IMR-90 (cell line): ENCODE data around the gene EIF4A2. TPM values are rescaled to one million over a fixed set of nuclear protein-coding genes. Genes with fewer than 3 reads are reported as not detected.

Source experiments
- ATAC-seq: fragments of 200-7000 bp; cut with Tn5 transposase; 2 replicates; pipeline ENCODE4 v1.9.1; 2020; ENCODE audit warnings: low read depth, mild to moderate bottlenecking, moderate library complexity
- BruUV-seq: library from RNA; stranded (reverse); fragments of 400-500 nt; replicated peaks from 2 replicates; lab custom pipeline; 2021; lab: Mats Ljungman, UMichigan
- CTCF ChIA-PET: fragments of 300-600 bp; formaldehyde crosslinking; extraction: SDS; loops from one replicate; lab custom pipeline; 2021; ENCODE audit warnings: antibody characterized with exemption; lab: Yijun Ruan, JAX
- POLR2A ChIA-PET: fragments of 300-600 bp; sonication (Branson Sonifier 250); formaldehyde crosslinking; loops from one replicate; lab custom pipeline; 2022; ENCODE audit warnings: antibody characterized with exemption; ENCODE audit not compliant: unreplicated experiment; lab: Charles Lee
- DNase-seq: peaks from one replicate; pipeline ENCODE4 v3.0.0; 2013
- H2AFZ ChIP-seq: replicated peaks from 2 replicates; pipeline ENCODE3; 2013; ENCODE audit warnings: low read length, mild to moderate bottlenecking; ENCODE audit not compliant: poor library complexity
- H2AK5ac ChIP-seq: 2 replicates; pipeline ENCODE4 v1.6.1; 2013; ENCODE audit warnings: low read depth, low read length, inconsistent platforms
- H2AK9ac ChIP-seq: replicated peaks from 2 replicates; pipeline ENCODE3; 2013; ENCODE audit warnings: mild to moderate bottlenecking, low read depth, low read length, moderate library complexity; ENCODE audit not compliant: poor library complexity
- H2BK120ac ChIP-seq: 2 replicates; pipeline ENCODE4 v1.6.1; 2013; ENCODE audit warnings: low read depth, low read length, inconsistent platforms
- H2BK15ac ChIP-seq: 3 replicates; pipeline ENCODE4 v1.6.1; 2013; ENCODE audit warnings: low read depth, low read length, inconsistent platforms
- H2BK20ac ChIP-seq: 2 replicates; pipeline ENCODE4 v1.6.1; 2013; ENCODE audit warnings: low read depth, mild to moderate bottlenecking, inconsistent platforms, low read length, moderate library complexity
- H2BK5ac ChIP-seq: 2 replicates; pipeline ENCODE4 v1.6.1; 2013; ENCODE audit warnings: mild to moderate bottlenecking, low read depth, low read length, inconsistent platforms; ENCODE audit not compliant: poor library complexity, severe bottlenecking
- H3K14ac ChIP-seq: replicated peaks from 2 replicates; pipeline ENCODE4 v1.6.1; 2013; ENCODE audit warnings: low read depth, low read length, inconsistent platforms
- H3K18ac ChIP-seq: 2 replicates; pipeline ENCODE4 v1.6.1; 2013; ENCODE audit warnings: low read depth, low read length, control low read depth
- H3K23ac ChIP-seq: 2 replicates; pipeline ENCODE4 v1.6.1; 2013; ENCODE audit warnings: low read depth, low read length, inconsistent platforms
- H3K27ac ChIP-seq: 2 replicates; pipeline ENCODE4 v1.5.1; 2013; ENCODE audit warnings: mild to moderate bottlenecking, control low read depth, low read length; ENCODE audit not compliant: insufficient read depth
- H3K27me3 ChIP-seq: 2 replicates; pipeline ENCODE4 v1.6.1; 2013; ENCODE audit warnings: low read length; ENCODE audit not compliant: control insufficient read depth, insufficient read depth
- H3K36me3 ChIP-seq: 2 replicates; pipeline ENCODE4 v1.6.1; 2013; ENCODE audit warnings: low read length, mixed read lengths; ENCODE audit not compliant: control insufficient read depth, insufficient read depth
- H3K4ac ChIP-seq: 2 replicates; pipeline ENCODE4 v1.6.1; 2013; ENCODE audit warnings: low read depth, low read length, inconsistent platforms
- H3K4me1 ChIP-seq: 2 replicates; pipeline ENCODE4 v1.6.1; 2013; ENCODE audit warnings: low read length, mixed read lengths; ENCODE audit not compliant: control insufficient read depth, insufficient read depth
- H3K4me2 ChIP-seq: 2 replicates; pipeline ENCODE4 v1.6.1; 2013; ENCODE audit warnings: low read depth, mild to moderate bottlenecking, control low read depth, low read length, moderate library complexity
- H3K4me3 ChIP-seq: 2 replicates; pipeline ENCODE4 v1.5.1; 2013; ENCODE audit warnings: low read depth, mild to moderate bottlenecking, control low read depth, low read length, moderate library complexity; ENCODE audit not compliant: insufficient read depth
- H3K56ac ChIP-seq: 2 replicates; pipeline ENCODE4 v1.6.1; 2013; ENCODE audit warnings: low read length, inconsistent platforms; ENCODE audit not compliant: insufficient read depth; ENCODE audit errors: extremely low read depth
- H3K79me1 ChIP-seq, 2 experiments: 2 replicates each; pipeline ENCODE4 v1.6.1; 2013; ENCODE audit warnings: low read length in 2 of 2, inconsistent platforms in 1 of 2, low read depth in 1 of 2
- H3K9ac ChIP-seq: 2 replicates; pipeline ENCODE4 v1.6.1; 2013; ENCODE audit warnings: low read depth, low read length, control low read depth
- H3K9me1 ChIP-seq: 2 replicates; pipeline ENCODE4 v1.6.1; 2013; ENCODE audit warnings: low read length, inconsistent platforms; ENCODE audit not compliant: insufficient read depth
- H3K9me3 ChIP-seq: 2 replicates; pipeline ENCODE4 v1.6.1; 2013; ENCODE audit warnings: low read length; ENCODE audit not compliant: control insufficient read depth, insufficient read depth
- H4K20me1 ChIP-seq: 2 replicates; pipeline ENCODE4 v1.6.1; 2013; ENCODE audit warnings: low read length, inconsistent platforms; ENCODE audit not compliant: insufficient read depth
- H4K5ac ChIP-seq: 2 replicates; pipeline ENCODE4 v1.6.1; 2013; ENCODE audit warnings: mild to moderate bottlenecking, low read depth, low read length, control low read depth
- H4K8ac ChIP-seq, 2 experiments: 2 replicates each; pipeline ENCODE4 v1.6.1; 2013; ENCODE audit warnings: low read depth in 2 of 2, low read length in 2 of 2, control low read depth in 1 of 2, inconsistent platforms in 1 of 2
- H4K91ac ChIP-seq: 2 replicates; pipeline ENCODE4 v1.6.1; 2013; ENCODE audit warnings: low read depth, low read length, inconsistent platforms; ENCODE audit not compliant: insufficient read depth
- BHLHE40 ChIP-seq: fragments of 150-350 bp; IDR thresholded peaks from 2 replicates; pipeline ENCODE4 v1.6.1; 2016; ENCODE audit warnings: mild to moderate bottlenecking, low read depth, low read length
- CEBPB ChIP-seq: IDR thresholded peaks from 2 replicates; pipeline ENCODE4 v1.6.1; 2012; ENCODE audit warnings: low read depth, low read length, improper control_type of control experiment
- CHD1 ChIP-seq: IDR thresholded peaks from 2 replicates; pipeline ENCODE4 v1.6.1; 2012; ENCODE audit warnings: low read depth, low read length, improper control_type of control experiment
- FOS ChIP-seq: fragments of 150-350 bp; IDR thresholded peaks from 2 replicates; pipeline ENCODE4 v1.6.1; 2016; ENCODE audit warnings: low read depth, low read length
- MAFK ChIP-seq: IDR thresholded peaks from 2 replicates; pipeline ENCODE4 v1.6.1; 2012; ENCODE audit warnings: low read depth, low read length, improper control_type of control experiment
- MAZ ChIP-seq: IDR thresholded peaks from 2 replicates; pipeline ENCODE4 v1.6.1; 2012; ENCODE audit warnings: low read depth, mild to moderate bottlenecking, low read length, improper control_type of control experiment, moderate library complexity, borderline replicate concordance
- MXI1 ChIP-seq: IDR thresholded peaks from 2 replicates; pipeline ENCODE4 v1.6.1; 2012; ENCODE audit warnings: low read depth, mild to moderate bottlenecking, low read length, moderate library complexity, borderline replicate concordance
- NFE2L2 ChIP-seq: fragments of 150-350 bp; IDR thresholded peaks from 2 replicates; pipeline ENCODE4 v1.6.1; 2016; ENCODE audit warnings: low read depth, mild to moderate bottlenecking, low read length
- POLR2A ChIP-seq: IDR thresholded peaks from 2 replicates; pipeline ENCODE4 v1.6.1; 2012; ENCODE audit warnings: mild to moderate bottlenecking, low read depth, low read length
- RCOR1 ChIP-seq: IDR thresholded peaks from 2 replicates; pipeline ENCODE4 v1.6.1; 2012; ENCODE audit warnings: mild to moderate bottlenecking, low read length, improper control_type of control experiment; ENCODE audit not compliant: insufficient replicate concordance
- RFX5 ChIP-seq: IDR thresholded peaks from 2 replicates; pipeline ENCODE4 v1.8.0; 2012; ENCODE audit warnings: low read depth, mild to moderate bottlenecking, low read length, moderate library complexity
- SMC3 ChIP-seq: fragments of 150-350 bp; IDR thresholded peaks from 2 replicates; pipeline ENCODE4 v1.6.1; 2016; ENCODE audit warnings: low read depth, mild to moderate bottlenecking, antibody characterized with exemption, low read length, moderate library complexity
- WGBS, 2 experiments: methylation state at CpG; one replicate each; pipeline versions ENCODE4 v1.1.5 to v1.1.7; 2013; ENCODE audit warnings: missing lambda C conversion rate in 2 of 2; ENCODE audit not compliant: insufficient read length in 1 of 2; ENCODE audit errors: extremely low coverage in 2 of 2; 5-methylcytosine and 5-hydroxymethylcytosine counted together
- dilution Hi-C: fragments of 300-500 bp; cut with HindIII; formaldehyde crosslinking; loops from one replicate; pipeline ENCODE4 v1.14.3; 2018; ENCODE audit warnings: low sequenced_read_pairs; ENCODE audit not compliant: unreplicated experiment
- in situ Hi-C: fragments of 300-500 bp; cut with MboI; formaldehyde crosslinking; loops from 3 replicates; pipeline ENCODE4 v1.14.3; 2019; ENCODE audit warnings: low sequenced_read_pairs, inconsistent platforms, mixed read lengths
- intact Hi-C: fragments of 100-400 bp; cut with micrococcal nuclease; formaldehyde crosslinking; loops from 2 replicates; pipeline ENCODE4 v1.10.0; 2022
- polyA plus RNA-seq, 3 experiments: library from polyadenylated mRNA; depleted of rRNA; stranded (reverse); fragments of >200 nt; gene quantifications; 2 replicates each; pipeline ENCODE4 v1.2.3, GENCODE V29; 2012; ENCODE audit warnings: low replicate concordance in 1 of 3
- total RNA-seq: library from RNA; depleted of rRNA; stranded (reverse); fragments of >200 nt; gene quantifications from 2 replicates; pipeline ENCODE4 v1.2.3, GENCODE V29; 2012
- TF ChIP-seq, protein P1 (sequence below): fragments of 150-350 bp; IDR thresholded peaks from 2 replicates; pipeline ENCODE4 v1.6.1; 2017; ENCODE audit warnings: mild to moderate bottlenecking, antibody characterized with exemption, low read length, low read depth
- TF ChIP-seq, protein P2 (sequence below): conservative IDR thresholded peaks from 2 replicates; pipeline ENCODE4 v1.5.1; 2012; ENCODE audit warnings: mild to moderate bottlenecking, low read depth, low read length, improper control_type of control experiment

The EIF4A2 gene
- total and polyA plus RNA-seq, 2 of the 4 experiments (the other 2 are of a cell fraction): 310 to 320 TPM

DNA sequence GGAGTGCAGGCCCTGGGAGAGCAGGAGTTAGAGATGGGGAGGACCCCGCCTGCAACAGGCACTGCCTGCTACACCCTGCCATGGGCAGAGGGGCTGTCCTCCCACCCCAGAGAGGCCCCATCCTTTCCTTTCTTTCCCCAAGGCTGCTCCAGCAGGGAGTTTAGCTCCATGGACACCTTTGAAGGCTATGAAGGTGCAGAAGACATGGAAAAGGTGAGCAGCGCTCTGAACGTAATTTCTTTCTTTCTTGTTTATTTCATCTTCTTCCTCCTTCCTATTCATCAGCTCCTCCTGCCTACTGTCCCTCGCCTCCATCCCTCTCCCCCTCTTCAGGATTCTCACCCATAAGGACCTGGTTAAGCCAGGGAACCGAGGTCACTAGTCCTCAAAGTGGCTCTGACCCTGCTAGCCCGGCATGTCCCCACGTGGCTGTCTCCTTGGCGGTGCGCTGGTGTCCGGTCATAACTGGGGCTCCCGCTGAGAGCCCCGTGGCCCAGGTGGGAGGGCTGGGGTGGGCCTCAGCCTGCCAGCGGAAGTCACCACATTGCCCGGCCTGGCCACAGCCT lies 43.1 kb downstream of the EIF4A2 start:
- dilution Hi-C loops (no loop called here), intact Hi-C loops (loop anchor here (2.0 to 10.0 kb wide), 2 partner anchors 104 to 562 kb away; partner anchors contain the start of gene ST6GAL1), in situ Hi-C loops (no loop called here)
- no peak overlapping the region for H2BK5ac ChIP-seq
- H3K9me3 ChIP-seq: no peaks in the 10 kb centered on the region
- peak overlapping the region; percentile 10; the same call in 1 of the 2 replicates for H3K14ac ChIP-seq
- H2BK15ac ChIP-seq: no peak overlapping the region
- DNase-seq (no peak), ATAC-seq (no peak)
- peaks cover 26% of the 10 kb centered on the region for H3K27me3 ChIP-seq
- no peak overlapping the region for H4K5ac ChIP-seq
- peak overlapping the region; percentile 27; the same call in 1 of the 2 replicates for H3K4ac ChIP-seq
- peak overlapping the region in 1 of 2 experiments; percentile 54; a peak in 1 of 4 replicates for H4K8ac ChIP-seq
- H3K4me2 ChIP-seq: peak overlapping the region; percentile 52
- no peak overlapping the region for H3K56ac ChIP-seq
- 0% methylated on average over 1 of the region's 14 CpGs; no CpG with 5 or more reads in 1 of the 2 experiments for WGBS, 2 experiments
- POLR2A ChIA-PET: no interaction called here
- H2AK9ac ChIP-seq: peak overlapping the region; percentile 73
- no peak overlapping the region for H3K9ac ChIP-seq
- H3K4me3 ChIP-seq: peak overlapping the region; percentile 53; the same call in 1 of the 2 replicates
- no TSS peak for BruUV-seq
- H2AK5ac ChIP-seq: peak overlapping the region; percentile 28; the same call in 1 of the 2 replicates
- H4K91ac ChIP-seq: no peak overlapping the region
- peak overlapping the region; percentile 44 for H2AFZ ChIP-seq
- no peaks in the 10 kb centered on the region; the same call in 1 of the 2 replicates for H3K9me1 ChIP-seq
- peaks cover 0 to 11% of the 10 kb centered on the region in 2 experiments; a peak in 2 of 4 replicates for H3K79me1 ChIP-seq
- no peak overlapping the region for H2BK120ac ChIP-seq
- no peak overlapping the region for H3K27ac ChIP-seq
- peak overlapping the region; percentile 33; the same call in 1 of the 2 replicates for H2BK20ac ChIP-seq
- no peaks in the 10 kb centered on the region for H4K20me1 ChIP-seq
- H3K36me3 ChIP-seq: no peaks in the 10 kb centered on the region
- no peak for TF ChIP-seq MXI1
- TF ChIP-seq MAZ: no peak
- no peak for TF ChIP-seq NFE2L2
- TF ChIP-seq FOS: no peak
- no peak for TF ChIP-seq POLR2A
- TF ChIP-seq RFX5: no peak
- TF ChIP-seq, protein P1, sequence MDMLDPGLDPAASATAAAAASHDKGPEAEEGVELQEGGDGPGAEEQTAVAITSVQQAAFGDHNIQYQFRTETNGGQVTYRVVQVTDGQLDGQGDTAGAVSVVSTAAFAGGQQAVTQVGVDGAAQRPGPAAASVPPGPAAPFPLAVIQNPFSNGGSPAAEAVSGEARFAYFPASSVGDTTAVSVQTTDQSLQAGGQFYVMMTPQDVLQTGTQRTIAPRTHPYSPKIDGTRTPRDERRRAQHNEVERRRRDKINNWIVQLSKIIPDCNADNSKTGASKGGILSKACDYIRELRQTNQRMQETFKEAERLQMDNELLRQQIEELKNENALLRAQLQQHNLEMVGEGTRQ: no peak
- no peak for TF ChIP-seq BHLHE40
- no peak for TF ChIP-seq MAFK
- no peak for TF ChIP-seq SMC3
- TF ChIP-seq CEBPB: no peak
- TF ChIP-seq CHD1: no peak
- no peak for TF ChIP-seq RCOR1
- TF ChIP-seq, protein P2, sequence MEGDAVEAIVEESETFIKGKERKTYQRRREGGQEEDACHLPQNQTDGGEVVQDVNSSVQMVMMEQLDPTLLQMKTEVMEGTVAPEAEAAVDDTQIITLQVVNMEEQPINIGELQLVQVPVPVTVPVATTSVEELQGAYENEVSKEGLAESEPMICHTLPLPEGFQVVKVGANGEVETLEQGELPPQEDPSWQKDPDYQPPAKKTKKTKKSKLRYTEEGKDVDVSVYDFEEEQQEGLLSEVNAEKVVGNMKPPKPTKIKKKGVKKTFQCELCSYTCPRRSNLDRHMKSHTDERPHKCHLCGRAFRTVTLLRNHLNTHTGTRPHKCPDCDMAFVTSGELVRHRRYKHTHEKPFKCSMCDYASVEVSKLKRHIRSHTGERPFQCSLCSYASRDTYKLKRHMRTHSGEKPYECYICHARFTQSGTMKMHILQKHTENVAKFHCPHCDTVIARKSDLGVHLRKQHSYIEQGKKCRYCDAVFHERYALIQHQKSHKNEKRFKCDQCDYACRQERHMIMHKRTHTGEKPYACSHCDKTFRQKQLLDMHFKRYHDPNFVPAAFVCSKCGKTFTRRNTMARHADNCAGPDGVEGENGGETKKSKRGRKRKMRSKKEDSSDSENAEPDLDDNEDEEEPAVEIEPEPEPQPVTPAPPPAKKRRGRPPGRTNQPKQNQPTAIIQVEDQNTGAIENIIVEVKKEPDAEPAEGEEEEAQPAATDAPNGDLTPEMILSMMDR: no peak
- CTCF ChIA-PET: no interaction called here
- H3K4me1 ChIP-seq: peaks cover 13% of the 10 kb centered on the region
- H3K23ac ChIP-seq: peak overlapping the region; percentile 71; the same call in 1 of the 2 replicates
- H3K18ac ChIP-seq: no peak overlapping the region
